Cardiac septum (tissue), 1 donor: ENCODE data around the gene SEMA3B. TPM values are rescaled to one million over a fixed set of nuclear protein-coding genes. Genes with fewer than 3 reads are reported as not detected.
"Not testable (repeated sequence)": the region's sequence is repeated elsewhere in the genome, so short reads cannot be mapped to it uniquely, and the experiment has no call there.

Source experiments
- DNase-seq: peaks from one replicate; pipeline ENCODE4 v3.0.0-alpha.2; 2020; ENCODE audit warnings: low spot score
- intact Hi-C: fragments of 100-400 bp; cut with DNase I; formaldehyde crosslinking; loops from one replicate; pipeline ENCODE4 v1.14.0; 2022
- total RNA-seq: library from RNA; stranded (reverse); fragmentation: NEBNext Ultra II Directional; extraction: Animal tissue kit (Norgen Biotek cat#: 25700); gene quantifications from one replicate; pipeline ENCODE4 v1.2.1, GENCODE V29; 2021
- donor health status: DM: no; HTN: no; CAD: no.

The SEMA3B gene
- total RNA-seq, 1 donor from 2014 or later, result 26.5 TPM

DNA sequence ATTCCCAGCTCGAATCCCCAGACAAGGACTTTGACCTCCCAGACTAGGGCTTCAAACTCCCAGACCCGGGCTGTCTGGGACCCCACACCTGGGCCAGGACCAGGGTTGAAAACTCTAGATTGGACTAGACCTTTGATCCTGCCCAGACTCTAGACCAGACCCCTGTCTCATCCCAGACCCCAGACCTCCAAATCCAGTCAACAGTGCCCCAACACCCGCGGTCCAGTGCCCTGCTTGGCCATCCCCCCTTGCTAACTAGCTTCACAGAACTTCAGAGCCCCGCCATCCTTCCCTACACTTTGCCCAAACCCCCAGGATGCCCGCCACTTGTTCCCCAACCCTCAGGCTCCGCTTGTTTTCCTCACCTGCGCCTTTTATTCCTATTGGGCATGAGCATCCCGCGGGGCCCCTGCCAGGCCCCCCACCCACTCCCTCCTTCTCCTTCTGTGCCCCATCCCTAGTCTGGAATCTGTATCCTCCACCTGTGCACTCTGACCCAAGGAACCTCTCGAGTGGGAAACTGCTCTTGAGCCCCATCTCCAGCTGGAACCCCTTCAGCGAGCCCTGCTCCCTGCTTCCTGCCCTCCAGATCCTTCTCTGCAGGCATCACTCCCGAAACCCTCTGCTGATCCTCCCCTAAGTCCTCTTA lies 32.3 kb upstream of the SEMA3B start:
- intact Hi-C loops, result loop anchor here (5.0 kb wide), 1 partner anchor 86 kb away; the partner anchor contains the start of gene HYAL2
- DNase-seq, result no peak

DNA sequence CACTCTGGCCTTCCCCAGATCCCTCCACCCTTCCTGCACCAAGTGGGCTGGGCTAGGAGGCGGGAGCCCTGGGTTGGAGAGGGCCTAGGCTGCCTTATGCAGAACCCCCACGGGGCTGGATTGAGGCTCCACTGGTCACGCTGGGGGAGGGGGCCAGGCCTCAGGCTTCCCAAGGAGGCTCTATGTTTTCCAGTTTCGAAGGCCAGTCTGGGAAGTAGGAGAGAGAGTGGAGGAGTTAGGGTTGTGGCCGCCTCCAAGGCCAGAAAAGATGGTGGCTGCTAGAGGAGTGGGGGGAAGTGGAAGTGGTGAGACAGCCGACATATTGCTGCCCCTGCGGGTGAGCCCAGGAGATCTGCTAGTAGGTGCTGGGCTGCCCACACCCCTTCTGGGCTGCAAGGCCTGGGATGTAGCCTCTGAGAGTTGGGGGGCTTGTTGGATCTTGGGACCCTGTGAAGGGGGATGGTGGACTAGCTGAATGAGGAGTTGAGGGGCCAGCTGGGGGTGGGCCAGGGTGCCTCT lies 31.8 kb upstream of the SEMA3B start:
- intact Hi-C loops, result loop anchor here (5.0 kb wide), 1 partner anchor 85 kb away; the partner anchor contains the start of gene HYAL2
- DNase-seq, result no peak

DNA sequence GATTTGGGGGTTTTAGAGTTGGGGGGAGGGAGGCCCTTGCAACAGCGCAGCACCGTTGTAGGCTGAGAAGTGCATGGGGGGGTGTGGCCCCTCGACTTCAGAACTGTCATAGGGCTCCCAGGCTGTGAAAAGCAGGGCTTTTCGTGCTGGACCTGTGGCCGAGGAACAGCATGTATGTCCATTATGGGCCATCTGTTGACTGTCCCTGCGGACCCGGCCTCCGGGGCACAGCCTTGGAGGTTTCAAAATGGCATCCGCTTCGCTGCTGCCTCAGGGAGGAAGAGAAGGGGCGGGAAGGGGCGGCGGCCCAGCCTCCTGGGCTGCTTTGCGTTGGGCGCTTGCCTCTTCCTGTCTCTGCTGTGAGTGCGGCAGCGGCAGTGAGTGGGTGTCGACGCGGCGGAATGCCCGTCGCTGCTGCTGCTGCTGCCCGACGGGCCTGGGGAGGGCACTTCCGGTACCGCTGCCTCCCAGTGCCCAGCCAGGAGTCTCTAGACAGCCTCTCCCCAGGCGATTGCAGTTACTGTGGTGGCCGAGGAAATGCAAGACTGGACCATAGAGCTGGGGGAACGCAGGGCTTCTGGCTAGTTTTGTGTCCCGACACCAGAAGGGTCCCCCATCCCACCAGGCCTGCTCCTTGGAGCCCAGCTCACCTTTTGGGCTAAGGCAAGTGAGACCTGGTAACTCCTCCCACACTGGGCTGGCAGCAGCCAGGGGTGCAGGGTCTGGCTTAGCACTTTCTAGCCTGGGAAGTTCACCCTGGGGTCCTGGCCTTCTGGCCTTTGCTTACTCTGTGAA lies 31.0 kb upstream of the SEMA3B start:
- intact Hi-C loops, result loop anchor here (5.0 kb wide), 1 partner anchor 84 kb away; the partner anchor contains the start of gene HYAL2
- DNase-seq, result peak; percentile 97

DNA sequence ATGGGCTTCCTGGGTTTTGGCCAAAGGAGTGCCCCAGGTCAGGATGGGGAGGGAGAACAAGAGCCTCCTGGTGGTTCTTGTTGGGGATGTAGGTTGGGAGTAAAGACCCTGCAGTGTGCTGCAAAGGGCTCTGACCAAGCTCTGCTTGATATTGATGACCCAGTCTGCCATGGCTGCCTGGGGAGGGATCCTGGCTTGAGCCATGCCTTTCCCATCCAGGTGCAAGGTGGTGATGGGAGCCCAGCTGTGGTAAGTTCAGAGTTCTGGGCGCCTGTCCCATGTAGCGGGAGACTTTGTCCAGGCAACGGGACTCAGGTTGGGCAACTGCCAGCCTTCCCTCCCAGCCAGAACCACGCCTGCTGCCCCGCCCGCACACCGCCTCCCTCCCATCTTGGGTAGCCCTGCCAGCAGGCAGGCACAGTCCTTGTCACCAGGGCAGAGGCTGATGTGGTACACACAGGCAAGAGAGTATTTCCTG lies 30.4 kb upstream of the SEMA3B start:
- peak; percentile 94 for DNase-seq
- intact Hi-C loops, result loop anchor here (5.0 kb wide), 1 partner anchor 84 kb away; the partner anchor contains the start of gene HYAL2

DNA sequence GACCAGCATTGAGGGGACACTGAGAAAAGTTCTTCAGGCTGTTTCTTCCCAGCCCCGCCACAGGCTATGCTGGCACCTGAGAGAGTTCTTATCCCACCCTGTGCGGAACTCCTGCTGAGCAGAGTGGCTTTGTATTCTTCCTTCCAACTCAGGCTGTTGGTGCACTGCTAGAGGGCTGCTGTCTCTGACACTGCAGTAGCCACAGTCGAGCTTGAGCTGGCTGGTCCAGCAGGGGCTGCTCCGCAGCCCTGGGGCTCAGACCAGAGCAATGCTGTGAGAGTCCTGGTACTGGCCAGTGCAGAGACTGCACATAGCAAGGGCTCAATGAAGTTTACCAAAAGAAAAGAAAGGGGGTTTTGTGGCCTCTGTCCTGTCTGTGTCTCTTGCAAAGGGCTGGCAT lies 29.3 kb upstream of the SEMA3B start:
- no peak for DNase-seq
- intact Hi-C loops, result loop anchor here (5.0 kb wide), 1 partner anchor 83 kb away; the partner anchor contains the start of gene HYAL2

DNA sequence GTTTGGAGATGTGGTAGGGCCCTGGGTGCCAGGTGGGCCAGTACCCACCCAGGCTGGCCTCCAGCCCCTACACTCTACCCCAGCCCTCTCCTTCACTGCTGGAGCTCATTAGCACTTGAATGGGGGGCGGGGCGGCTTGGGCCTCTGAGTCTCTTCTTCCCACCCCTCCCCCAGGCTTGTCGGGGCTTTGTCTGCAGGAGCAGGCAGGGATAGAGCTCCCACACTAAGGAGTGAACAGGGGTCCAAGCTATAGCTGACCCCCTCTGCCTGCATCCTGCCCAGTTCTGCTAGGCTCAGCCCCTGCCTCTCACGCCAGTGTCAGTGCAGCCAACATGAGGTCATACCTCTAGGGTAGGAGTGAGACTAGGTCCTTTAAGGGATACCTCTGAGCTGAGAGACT lies 27.8 kb upstream of the SEMA3B start:
- intact Hi-C loops, result no loop called here
- no peak for DNase-seq

DNA sequence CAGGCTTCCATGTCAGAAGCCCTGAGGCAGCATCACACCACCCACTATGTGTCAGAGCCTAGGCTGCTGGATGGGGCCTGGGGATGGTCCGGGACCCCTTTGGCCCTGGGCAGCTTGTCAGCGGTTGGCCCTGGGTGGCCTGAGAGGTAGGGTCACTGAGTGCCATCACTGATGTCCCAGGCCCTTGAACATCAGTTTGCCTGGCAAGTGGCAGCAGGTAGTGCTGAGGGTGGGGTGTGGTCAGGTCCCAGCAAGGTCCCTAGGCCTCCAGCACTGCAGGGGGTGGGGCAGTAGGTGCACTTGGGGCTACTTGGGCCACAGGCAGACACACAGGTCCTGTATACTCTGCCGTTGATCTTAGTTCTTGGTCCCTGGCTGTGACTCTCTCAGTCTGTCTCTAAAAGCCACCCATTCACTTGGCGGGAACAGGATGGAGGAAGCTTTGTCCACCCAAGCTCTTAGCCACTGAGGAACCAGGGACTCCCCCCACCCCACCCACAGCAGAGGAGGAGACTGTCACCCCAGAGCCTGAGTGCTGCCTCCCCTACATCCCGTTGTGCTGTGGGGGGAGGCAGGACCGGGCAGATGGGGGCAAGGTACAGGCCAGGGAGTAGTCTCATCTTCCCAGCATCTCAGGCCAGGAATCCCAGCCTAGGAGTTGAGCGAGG lies 27.1 kb upstream of the SEMA3B start:
- no peak for DNase-seq
- intact Hi-C loops, result no loop called here

DNA sequence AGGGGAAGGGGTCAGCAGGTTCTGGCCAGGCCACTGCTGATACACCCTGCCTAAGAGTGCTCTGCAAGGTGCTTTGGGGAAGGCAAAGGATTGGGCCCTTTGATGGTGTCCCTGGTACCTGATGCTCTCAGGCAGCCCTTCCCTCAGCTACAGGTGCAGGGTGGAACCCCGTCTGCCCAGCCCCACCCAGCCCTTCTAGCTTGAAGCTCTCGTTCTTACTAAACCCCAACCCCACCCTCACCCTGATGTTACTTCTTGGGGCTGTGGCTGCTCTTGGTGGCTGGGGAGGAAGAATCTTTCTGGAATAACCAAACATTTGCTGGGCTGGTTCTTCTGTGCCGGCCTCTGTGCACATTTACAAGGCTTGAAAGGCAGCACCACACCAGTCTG lies 26.6 kb upstream of the SEMA3B start:
- DNase-seq, result no peak
- intact Hi-C loops, result no loop called here

DNA sequence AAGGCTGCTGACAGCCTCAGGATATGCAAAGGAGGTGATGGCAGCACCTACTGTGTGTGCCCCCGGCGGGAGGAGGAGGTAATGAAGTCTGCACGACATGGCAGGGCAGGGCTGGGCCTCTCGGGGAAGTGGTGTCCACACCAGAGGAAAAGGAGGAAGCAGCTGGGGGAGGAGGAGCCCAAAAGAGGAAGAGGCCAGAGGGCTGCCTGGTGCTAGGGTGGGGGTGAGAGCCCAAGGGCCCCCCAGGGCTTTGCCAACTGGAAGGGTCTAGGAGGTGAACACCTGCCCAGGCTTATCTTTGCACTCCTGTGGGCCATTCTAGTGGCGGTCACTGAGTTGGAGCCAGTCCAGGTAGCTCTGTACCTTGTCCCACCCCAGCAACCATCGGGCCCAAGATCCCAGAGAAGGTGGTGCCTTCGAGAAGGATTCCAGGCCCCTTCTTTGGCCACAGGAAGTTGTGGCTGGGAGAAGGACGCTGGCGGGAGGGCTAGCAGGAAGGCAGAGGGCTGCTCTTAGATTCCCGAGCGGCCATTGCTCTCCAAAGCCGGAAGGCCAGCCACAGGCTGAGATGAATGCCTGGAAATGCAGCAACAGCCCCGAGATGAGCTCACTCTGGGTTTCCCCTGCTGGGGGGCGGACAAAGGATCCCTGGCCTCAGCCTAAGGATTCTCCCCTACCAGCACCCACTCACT lies 25.9 kb upstream of the SEMA3B start:
- intact Hi-C loops, result no loop called here
- DNase-seq, result peak; percentile 94

DNA sequence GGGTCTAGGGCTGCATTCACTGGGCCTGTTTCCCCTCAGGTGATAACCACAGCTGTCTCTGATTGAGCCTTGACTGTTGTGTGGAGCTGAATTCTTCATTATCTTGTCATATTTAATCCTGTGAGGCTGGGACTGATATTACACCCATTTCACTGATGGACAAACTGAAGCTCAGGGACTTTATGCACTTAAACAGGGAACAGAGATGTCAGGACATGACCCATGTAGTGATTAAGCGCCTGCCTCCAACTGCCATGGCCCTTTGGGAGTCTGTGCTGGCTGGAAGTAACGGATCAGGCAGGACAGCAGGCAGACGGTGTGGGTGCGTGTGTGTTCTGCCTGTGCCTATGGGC lies 25.4 kb upstream of the SEMA3B start:
- intact Hi-C loops, result no loop called here
- no peak for DNase-seq

DNA sequence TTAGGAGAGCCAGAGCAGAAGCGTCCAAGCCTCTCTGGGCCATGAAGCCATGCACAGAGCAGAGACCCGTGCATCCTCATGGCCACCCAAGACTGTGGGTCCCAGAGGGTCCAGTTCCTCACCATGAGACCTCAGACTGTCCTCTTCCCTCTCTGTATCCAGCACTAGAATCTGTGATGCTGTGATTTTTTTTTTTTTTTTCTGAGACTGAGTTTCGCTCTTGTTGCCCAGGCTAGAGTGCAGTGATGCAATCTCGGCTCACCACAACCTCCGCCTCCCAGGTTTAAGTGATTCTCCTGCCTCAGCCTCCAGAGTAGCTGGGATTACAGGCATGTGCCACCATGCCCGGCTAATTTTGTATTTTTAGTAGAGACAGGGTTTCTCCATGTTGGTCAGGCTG lies 24.1 kb upstream of the SEMA3B start:
- intact Hi-C loops, DNase-seq: not testable (repeated sequence)

DNA sequence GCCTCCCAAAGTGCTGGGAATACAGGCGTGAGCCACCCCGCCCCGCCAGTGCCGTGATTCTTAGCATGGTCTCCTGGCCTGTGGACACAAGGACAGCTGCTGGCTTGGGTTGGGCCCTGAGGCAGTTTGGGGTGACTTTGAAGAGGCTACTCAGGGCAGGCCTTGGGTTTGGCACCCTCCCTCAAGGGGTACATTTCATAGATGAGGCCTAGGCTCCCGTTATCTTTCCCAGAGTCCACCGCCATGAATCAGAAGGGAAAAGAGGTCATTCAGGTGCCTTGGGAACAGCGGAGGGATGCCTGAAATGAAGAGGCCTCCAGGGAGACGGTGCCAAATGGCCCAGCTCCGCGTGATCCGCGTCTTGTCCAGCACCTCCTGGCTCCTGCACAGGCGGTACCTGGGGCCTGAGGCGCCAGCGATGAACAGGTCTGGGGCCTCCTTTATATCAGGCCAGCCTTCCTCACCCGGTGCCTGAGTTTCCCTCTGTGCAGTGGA lies 23.6 kb upstream of the SEMA3B start:
- intact Hi-C loops, result no loop called here
- DNase-seq, result no peak

DNA sequence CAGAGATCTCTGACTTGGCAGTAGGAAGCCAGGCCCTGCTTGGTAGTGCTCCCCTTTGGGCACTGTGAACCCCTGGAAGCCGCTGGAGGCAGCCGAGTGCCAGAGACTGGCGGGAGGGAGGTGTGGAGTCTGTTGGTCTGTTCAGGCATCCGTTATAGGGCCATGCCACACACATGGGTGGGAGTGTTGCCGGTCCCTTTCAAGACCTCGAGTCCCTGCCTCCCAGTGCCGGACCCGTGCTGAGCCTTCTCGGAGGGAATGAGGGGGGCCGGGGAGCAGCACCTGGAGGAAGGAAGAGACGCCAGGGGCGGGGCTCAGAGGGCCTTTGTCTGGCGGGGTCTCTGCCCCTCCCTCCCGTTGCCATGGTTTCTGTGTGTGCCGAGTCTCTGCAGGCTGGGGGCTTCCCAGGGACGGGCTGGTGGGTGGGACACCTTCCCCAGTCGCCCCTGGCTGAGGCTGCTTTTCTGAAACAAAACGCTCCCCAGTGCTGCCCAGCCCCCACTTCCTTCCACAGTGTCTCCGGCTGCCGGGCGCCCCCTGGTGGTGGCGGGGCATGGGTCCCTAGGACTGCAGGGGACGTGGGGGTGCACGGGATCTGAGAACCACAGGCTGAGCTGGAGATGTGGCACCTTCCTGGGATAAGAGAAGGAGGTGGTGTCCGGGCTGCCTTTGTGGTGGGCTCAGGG lies 23.0 kb upstream of the SEMA3B start:
- intact Hi-C loops, result loop anchor here (1.0 kb wide), 1 partner anchor 19 kb away; no protein-coding TSS in a partner anchor
- DNase-seq, result peak; percentile 95

DNA sequence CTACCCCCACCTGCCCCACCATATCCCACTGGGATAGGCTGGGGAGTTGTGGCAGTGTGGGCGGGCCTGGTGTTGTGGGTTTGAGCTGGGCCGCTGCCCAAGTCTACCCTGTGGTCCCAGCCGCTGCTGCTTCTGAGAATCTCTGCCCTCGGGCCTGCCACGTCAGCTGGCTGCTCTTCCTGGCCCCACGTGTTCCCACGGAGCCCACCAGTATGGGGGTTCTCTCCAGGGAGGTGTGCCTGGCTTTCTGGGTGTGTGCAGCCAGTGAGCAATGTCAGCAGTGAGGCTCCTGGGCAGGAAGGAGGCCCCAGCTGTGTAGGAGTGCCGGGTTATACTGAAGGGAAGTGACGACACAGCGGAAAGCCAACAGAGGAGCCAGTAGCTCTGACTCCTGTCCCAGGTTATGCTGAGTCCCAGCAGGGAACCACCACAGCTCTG lies 22.4 kb upstream of the SEMA3B start:
- no peak for DNase-seq

DNA sequence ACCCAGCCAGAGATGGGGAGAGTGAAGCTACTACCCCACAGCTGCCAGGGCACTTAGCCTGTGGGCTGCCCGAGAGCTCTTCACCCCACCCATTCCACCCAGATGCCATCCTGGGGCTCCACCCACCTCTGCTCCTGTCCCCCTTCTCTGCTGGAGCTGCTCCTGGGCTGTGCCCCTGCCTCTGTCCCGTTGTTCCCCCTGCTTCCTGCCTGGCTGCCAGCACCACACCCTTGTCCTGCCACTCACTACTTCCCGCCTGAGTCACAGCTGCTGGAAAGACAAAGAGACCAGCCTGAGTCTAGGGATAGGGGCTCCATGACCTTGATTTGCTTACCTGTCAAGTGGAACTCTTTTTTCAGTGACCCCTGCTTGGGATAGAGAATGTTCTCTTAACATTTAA lies 20.6 kb upstream of the SEMA3B start:
- DNase-seq, result no peak
- intact Hi-C loops, result no loop called here

More for the DNA sequence above, 22.4 kb upstream of the SEMA3B start:
- intact Hi-C loops, result loop anchor here (1.0 kb wide), 1 partner anchor 19 kb away; no protein-coding TSS in a partner anchor

DNA sequence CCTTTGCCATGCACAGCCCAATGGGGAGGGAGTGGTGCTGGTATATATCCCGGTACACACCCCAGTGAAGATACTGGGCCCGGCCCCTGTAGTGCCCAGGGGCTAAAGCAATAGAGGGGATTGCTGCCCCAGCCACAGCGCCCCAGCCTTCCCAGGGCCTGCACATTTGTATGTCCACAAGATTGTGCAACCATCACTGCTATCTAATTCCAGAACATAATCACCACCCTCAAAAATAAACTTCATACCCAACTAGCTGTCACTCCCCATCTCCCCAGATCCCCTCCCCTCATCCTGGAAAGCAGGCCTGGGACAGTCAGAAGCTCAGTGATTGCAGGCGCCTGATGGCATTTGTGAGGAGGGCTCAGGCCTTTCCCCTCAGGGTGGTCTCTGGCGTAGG lies 19.5 kb upstream of the SEMA3B start:
- no peak for DNase-seq
- intact Hi-C loops, result no loop called here

DNA sequence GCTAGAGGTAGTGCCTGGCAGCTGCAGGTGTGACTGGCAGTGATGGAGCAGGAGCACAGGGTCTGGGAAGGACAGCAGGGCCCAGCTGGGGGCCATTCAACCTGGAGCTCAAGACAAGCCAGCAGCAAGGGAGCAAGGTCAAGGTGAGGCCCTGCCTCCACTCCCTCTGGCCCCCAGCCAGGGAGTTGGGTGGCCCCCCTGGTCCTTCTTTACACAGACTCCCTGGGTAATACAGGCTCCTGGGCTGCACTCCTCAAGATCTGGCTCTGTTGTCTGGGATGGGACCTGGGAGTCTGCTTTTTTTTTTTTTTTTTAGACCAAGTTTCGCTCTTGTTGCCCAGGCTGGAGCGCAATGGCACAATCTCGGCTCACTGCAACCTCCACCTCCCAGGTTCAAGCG lies 18.4 kb upstream of the SEMA3B start:
- intact Hi-C loops, result no loop called here
- DNase-seq, result no peak

DNA sequence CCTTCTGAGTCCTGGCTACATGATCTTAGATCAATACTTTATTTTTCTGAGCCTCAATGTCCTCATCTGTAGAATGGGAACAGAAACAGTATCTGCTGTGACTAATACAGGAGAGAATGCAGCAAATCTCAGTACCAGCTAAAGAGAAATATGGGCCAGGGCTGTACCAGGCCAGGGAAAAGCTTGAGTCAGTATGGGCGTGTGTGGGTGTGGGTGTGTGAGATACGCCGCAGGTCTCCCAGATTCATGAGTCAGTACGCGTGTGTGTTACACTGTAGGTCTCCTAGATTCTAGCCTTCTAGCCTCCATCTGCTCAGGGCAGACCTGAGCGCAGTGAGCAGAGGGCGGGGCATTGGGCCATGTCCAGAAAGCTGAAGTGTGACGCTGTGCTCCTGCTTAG lies 17.7 kb upstream of the SEMA3B start:
- intact Hi-C loops, result no loop called here

More for the DNA sequence above, 17.7 kb upstream of the SEMA3B start:
- no peak for DNase-seq
